Stimulated activated CD4-positive, alpha-beta T cell treated with anti-CD3 and anti-CD28 coated beads, Interleukin-15, amount 100 ng/mL, for 24 hours (primary cell): ENCODE measurements around the gene ZSCAN25.
"Not testable (repeated sequence)": the region's sequence is repeated elsewhere in the genome, so short reads cannot be mapped to it uniquely, and the experiment has no call there.

Experiments
- DNase-seq: peaks from one replicate; pipeline ENCODE4 v3.0.0-alpha.2; 2020

Gene ZSCAN25

DNA sequence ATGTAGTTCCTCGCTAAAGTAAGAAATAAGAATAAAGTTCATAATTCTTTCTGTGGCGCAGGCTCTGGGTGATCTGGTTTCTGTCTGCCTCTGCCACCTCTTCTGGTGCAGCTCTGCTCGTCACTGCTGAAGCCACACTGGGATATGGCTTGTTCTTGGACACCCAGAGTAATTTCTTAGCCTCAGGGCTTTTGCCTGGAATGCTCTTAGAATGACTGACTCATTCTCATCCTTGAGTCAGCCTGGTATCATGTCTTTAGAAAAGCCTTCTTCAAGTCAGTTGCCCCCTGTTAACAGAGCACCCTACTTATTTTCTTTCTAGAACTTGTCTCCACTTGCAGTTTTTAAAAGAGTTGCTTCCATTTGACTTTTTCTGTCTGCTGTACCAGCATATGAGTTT is 2.0 kb downstream of the ZSCAN25 start:
- no peak for DNase-seq

DNA sequence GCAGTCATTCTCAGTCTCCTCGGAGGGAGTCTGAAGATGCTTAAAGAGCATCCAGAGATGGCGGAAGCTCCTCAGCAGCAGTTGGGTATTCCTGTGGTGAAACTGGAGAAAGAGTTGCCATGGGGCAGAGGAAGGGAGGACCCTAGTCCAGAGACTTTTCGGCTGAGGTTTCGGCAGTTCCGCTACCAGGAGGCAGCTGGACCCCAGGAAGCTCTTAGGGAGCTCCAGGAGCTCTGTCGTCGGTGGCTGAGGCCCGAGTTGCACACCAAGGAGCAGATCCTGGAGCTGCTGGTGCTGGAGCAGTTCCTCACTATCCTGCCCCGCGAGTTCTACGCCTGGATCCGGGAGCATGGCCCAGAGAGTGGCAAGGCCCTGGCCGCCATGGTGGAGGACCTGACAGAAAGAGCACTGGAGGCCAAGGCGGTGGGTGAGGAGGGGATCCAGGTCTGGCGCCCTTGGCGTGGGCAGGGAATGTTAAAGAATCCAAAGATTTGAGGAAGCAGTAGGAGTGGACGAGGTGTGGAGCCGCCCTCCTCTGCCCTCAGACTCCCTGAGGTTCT is 2.9 kb downstream of the ZSCAN25 start:
- no peak for DNase-seq

DNA sequence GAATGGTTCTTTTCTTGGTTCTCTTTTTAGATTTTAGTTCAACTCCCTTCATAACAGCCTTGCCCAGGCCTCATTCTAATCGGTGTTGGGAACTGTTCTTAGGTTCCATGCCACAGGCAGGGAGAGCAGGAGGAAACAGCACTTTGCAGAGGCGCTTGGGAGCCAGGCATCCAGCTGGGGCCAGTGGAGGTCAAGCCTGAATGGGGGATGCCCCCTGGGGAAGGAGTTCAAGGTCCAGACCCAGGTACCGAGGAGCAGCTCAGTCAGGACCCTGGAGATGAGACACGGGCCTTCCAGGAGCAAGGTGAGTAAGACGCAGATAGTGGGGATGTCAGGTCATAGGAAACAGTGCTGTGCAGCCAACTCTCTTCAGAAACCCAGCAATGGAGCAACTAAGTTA is 4.5 kb downstream of the ZSCAN25 start:
- DNase-seq: no peak

DNA sequence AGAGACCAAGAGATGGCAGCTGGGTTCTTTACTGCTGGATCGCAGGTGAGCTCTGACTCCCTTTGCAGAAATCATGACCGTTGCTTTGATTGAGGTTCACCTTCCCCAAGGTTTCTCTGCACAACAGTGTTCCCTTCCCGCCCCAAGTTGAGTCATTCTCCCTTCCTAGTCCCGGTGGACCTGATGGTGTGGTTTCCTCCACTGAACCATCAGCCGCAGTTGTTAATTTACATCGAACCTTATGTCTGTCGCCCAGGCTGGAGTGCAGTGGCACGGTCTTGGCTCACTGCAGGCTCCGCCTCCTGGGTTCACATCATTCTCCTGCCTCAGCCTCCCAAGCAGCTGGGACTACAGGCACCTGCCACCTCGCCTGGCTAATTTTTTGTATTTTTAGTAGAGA is 5.8 kb downstream of the ZSCAN25 start:
- DNase-seq: peak; percentile 35

DNA sequence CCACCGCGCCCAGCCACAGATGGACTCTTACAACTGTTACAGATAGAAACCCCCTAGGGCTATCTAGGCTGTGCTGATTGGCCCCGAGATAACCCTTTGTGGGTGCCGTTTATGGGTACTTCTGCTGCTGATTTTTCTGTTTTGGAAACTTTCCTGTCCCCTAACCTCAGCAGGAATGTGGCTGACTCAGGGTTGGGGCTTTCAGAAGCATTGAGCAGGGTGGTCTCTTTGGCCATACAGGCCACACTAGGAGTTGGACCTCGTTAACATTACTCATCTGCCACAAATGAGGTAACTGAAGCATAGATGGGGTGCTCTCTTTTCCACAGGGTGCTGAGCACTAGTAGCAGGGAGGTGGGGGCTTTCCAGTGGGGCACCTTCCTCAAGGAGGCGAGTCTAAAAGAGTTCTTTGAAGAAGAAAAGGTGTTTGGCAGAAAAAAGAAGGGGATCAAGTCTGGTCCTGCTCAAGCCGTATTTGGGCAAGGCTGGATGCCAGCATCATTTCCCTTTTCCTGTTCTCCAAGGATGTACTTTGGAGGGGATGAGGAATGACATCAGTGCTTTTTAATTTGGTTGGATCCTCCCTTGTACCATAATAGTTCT is 6.4 kb downstream of the ZSCAN25 start:
- DNase-seq: peak; percentile 56

DNA sequence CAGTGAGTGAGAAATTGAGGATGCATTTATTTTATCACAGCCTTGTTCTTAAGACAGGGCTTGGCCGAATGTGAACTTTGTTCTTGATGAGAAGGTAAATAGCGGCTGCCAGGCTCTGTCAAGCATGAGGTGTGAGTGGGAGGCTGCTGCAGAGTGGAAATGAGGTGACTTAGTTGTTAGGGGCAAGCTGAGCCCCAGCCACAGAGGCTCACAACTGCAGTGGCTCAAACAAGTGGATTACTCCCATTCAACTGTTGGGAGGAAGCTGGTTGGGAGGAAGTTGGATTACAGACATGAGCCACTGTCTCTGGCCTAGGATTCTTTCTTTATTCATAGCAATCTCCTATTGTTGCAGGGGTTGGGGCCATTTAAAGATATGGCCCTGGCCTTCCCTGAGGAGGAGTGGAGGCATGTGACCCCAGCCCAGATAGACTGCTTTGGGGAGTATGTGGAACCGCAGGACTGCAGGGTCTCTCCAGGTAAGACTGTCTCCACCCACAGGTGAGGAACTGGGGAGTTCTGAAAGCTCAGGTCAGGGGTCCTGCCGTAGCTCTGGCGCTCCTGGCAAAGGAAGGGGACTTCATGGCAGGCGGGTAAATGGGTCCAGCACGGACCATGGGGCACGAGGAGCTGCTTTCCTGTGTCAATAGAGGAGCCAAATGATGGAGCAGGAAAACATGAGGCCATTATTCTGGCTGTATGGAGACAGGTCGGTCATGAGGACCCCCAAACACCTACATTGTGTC is 7.1 kb downstream of the ZSCAN25 start:
- DNase-seq: peak; percentile 55

DNA sequence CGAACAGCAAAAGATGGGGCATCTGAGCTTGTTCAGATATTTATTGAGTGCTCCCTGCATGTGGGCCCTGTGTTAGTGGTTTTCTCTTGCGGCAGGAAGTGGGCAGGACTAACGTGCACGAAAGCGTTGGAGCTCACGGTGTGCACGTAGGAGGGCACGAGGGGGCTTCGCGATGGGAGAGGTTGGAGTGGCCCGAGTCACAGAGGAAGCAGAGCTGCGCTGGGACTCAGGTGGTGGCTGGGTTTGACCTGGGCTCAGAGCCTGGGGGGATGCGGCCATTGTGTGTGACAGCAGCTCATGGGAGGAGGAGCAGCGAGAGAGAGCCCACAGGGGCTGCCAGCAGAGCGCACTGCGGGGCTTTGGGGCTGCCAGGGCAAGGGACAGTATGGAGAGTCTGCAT is 7.7 kb downstream of the ZSCAN25 start:
- DNase-seq: peak; percentile 84

DNA sequence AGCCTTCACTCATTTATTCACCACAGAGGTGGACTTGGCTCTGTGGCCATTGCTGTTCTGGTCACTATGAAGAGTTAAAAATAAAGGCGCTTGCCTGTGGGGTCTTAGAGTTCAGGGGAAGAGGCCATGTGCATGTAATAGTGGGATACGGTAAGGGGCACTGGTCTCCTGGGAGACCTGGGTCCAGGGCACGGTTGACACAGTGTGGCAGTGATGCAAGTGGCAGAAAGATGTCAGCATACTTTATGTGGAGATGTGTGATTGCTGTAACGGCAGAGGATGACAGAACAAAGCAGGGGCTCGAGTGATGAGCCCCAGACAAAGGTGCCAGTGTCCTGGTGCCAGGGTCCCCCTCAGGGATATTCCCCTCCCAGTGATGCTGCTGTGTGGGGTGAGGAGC is 8.6 kb downstream of the ZSCAN25 start:
- DNase-seq: no peak

DNA sequence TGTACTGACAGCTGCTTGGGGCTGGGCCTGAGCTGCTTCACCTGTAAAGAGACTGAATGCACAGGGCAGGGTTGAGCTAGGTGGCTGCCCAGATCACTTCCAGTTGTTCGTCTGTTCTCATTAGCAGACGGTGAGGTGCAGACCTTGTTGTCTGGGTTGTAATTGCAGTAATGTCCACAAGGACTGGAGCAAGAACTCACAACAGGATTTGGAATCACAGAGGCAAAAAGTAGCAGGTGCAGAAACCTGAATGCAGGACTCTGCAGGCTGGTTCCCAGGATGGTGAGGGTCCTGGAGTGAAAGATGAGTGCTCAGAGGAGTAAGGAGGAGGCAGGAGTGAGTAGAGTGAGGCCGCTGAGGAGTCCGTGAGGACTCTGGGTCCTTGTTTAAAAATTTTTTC is 9.2 kb downstream of the ZSCAN25 start:
- DNase-seq: no peak

DNA sequence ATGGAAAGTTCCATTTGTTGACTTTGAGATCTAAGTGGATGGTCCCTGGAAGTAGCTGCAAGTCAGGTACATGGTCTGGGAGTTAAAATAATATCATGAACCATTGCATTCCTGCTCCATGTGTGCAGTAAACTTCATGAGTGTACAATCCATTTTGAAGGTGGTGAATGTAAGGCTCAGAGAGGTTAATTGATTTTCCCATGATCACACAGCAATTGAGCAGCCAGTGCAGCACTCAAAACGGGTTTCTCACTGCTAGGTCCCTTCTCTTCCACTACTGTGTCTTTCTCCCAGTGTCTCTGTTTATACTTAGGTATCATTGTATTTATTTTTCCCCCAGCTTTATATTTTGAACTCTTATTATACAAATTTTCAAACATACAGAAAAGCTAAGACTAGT is 9.9 kb downstream of the ZSCAN25 start:
- DNase-seq: no peak

DNA sequence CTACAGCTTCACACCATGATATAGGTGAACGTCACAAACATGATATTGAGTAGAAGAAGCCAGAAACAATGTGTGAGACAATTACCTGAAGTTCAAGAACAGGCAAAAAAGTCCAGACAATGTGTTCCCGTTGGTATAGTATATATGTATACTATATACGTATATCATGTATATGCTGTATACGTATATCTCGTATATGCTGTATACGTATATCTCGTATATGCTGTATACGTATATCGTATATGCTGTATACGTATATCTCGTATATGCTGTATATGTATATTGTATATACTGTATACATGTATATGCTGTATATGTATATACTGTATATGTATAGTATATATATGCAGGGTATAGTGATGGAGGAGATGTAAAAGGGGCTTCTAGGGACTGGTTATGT is 10.8 kb downstream of the ZSCAN25 start:
- DNase-seq: no peak

DNA sequence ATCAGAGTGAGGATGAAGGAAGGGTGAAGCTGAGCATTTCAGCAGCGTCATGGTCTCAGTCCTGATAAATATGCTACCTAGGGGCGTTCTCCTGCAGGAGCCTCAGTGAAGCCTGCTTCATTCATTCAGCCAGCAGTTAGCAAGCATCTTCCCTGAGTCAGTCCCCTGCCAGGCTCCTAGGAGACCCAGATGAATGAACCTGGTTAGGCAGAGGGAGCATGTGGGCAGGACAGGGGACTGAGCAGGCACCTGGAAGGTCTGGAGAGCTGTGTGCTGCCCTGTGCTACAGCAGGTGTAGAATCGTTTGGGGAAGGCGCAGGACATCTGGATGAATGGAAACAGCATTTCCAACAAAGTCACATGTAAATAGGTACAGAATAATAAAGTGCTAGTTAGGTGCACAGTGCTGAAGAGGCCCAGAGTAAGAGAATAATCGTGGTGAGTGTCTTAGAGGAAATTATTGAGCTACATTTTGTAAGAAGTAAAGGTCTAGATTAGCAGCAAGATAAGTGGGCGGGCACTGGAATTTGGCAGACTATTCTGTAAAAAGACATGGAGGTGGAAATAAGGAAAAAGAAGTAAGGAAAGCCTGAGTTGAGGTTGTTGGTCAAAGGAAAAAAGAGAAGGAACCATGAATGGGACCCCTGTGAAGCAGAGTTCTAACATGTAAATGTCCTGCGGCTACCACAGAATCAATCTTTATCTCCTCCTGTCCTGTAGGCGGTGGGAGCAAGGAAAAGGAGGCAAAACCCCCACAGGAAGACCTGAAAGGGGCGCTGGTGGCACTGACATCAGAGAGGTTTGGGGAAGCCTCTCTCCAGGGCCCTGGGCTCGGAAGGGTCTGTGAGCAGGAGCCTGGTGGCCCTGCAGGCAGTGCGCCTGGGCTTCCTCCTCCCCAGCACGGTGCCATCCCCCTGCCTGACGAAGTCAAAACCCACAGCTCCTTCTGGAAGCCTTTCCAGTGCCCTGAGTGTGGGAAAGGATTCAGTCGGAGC is 12.0 kb downstream of the ZSCAN25 start:
- no peak for DNase-seq

DNA sequence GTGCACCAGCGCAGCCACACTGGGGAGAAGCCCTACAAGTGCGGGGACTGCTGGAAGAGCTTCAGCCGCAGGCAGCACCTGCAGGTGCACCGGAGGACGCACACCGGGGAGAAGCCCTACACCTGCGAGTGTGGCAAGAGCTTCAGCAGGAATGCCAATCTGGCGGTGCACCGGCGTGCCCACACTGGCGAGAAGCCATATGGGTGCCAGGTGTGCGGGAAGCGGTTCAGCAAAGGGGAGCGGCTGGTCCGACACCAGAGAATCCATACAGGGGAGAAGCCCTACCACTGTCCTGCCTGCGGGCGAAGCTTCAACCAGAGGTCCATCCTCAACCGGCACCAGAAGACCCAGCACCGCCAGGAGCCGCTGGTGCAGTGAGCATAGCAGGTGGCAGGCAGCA is 12.9 kb downstream of the ZSCAN25 start:
- DNase-seq: no peak

DNA sequence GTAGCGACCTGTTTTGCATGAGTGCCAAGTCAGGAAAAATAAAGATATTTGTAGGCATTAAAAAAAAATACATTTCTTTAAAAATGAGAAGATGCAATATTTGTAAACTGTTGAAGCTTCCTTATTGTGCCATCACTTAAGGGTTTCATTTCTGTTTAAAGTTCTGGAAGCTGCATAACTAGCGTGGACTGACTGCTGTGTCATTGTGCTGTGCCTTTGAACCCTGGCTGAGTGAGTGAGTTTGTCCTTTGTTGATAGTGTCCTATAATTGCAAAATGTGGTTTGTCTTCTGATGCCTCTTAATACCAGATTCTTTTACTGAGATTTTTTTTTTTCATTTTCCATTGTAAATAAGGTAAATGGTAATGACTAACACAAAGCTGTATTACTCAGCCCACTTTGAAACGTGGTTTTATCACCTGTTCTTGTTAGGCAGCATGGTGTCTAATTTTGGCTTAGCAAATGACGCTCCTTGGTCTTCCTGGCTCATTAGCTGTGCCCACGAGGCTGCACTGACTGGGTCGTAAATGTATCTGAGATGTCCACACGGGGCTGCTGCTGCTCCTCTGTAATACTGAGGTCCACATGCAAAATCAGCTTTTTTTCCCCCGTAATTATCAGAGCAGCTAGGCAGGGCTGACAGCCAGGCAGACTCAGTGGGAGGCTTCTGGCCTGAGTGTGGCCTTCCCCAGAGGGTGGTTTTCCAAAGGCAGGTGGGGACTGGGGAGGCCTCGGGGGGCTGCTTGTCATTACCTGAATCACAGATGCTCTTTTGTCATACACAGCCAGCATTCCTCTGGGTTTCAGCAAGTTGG is 14.8 kb downstream of the ZSCAN25 start:
- peak; percentile 67 for DNase-seq

DNA sequence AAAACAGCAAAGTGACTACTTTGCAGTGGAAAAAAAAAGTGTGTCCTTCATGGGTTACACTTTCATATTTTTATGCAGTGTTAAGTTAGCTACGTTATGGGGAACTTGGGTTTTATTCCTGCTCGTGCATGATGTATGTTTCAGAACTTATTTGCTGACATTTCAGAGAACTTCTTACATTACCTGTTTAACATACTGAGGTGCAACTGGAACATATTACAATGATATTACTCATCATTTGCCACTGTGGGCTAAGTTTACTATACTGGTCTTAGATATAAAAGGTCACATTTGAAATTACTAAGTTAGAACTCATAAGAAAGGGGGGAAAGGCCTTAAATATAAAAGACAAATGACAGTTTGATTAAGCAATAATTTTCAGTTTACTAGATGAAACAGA is 20.7 kb downstream of the ZSCAN25 start:
- DNase-seq: not testable (repeated sequence)

DNA sequence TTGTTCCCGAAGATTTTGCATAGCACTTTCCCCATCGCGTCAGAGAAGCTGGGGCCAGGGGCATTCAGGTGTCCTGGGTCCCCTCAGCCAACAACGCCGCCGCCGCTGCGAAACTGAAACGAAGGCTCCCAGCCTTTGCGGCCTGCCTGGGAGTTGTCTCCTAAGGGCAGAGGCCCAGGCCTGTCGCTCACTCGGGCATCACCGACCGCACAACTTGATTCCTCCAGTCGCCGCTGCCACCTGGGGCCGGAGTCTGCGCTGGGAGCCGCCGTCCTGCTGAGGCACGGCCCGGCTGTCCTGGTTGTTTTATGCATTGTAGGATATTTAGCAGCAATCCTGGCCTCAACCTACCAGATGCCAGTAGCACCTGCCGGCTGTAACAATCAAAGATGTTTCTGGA is 22.0 kb downstream of the ZSCAN25 start:
- no peak for DNase-seq

DNA sequence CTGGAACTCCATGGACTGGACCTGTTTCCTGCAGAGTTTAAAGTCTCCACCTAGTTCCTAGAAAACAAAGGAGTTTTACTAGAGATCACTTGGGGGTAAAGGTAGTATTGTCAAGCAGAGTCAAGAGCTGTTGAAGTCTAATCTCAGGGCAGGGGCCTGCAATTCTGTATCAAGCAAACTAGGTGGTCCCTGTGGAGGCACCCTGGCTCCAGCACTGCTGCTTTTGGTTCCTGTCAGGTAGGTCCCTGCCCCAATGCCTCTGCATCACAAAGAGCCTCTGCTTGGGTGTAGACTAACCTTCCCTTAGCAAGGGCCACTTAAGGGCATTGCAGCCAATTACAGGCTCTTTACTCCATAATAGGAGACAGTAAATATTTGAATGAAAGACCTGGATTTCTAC is 22.5 kb downstream of the ZSCAN25 start:
- DNase-seq: no peak

DNA sequence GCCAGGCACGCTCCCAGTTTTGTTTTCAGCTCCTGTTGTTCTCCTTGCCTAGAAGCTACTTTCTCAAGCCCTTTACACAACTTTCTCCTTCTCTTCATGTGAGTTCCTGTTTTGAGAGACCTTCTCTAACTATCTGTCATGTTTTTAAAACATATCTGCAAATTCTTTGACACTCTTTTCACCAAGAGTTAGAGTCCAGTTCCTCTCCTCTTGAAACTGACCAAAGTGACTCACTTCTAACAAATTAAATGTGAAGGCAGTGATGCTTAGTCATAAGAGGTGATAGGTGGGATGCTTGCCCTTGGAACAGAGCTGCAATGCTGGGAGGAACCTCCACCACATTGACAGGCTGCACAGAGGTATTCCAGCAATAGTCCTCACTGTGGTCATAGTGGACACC is 25.3 kb downstream of the ZSCAN25 start:
- no peak for DNase-seq

DNA sequence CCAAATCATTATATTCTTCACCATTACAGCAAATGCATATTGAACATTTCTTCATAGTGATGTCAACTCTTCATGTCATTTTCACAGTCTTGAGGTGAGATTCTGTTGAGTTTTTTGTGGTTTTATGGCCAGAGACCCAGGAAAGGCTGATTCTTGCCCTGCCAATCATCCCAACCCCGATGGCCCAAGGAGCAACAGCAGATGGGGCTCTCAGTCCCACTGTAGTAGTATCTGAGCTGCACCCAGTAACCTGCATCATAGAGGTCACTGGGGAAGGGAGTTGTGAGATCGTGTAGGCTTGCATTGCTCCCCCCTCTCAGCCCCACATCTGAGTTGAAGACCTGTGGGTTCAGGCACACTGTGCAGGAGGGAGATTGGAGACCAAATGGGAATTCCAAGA is 26.7 kb downstream of the ZSCAN25 start:
- DNase-seq: no peak

DNA sequence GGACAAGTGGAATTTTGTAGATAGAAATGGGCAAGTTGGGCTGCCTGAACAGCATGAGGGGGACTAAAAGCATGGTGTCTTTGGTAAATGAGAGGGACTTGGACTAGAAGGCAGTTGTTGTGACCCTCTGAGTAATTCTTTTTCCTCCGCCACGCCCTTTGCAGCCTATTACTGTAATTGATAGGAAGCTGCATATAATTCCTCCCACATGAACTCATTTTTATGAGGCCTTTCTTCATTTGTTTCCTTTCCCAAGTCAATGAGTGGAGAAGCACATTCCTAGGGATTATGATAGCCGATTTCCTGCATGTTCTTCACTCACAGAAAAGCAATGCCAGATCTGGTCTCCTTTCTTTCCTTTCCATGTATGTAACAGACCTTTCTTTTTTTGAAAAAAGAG is 27.7 kb downstream of the ZSCAN25 start:
- DNase-seq: no peak

DNA sequence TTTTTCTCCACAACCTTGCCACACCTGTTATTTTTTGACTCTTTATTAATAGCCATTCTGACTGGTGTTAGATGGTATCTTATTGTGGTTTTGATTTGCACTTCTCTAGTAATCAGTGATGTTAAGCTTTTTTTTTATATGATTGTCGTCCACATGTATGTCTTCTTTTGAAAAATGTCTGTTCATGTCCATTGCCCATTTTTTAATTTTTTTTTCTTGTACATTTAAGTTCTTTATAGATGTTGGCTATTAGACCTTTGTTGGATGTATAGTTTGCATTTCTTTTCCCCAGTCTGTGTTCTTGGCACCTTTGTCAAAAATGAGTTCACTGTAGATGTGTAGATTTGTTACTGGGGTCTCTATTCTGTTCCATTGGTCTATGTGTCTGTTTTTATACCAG is 28.8 kb downstream of the ZSCAN25 start:
- no peak for DNase-seq

DNA sequence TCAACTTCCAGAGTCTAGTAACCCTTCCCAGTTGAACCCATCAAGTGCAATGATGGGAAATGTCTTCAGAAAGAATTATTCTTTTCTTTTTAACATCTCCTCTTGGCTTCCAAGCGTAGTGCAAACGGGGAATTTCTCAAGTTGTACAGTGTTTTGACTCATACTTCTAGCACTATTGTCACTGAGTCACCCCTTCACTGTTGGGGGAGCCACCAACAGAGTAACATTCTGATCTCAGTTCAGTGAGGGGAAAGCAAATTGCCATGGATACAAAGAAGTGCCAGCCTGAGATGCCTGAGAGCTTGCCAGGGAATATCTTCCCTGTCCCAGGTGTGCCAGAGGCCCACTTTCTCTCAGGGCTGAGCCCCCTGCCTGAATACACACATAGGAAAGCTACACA is 32.1 kb downstream of the ZSCAN25 start:
- no peak for DNase-seq

DNA sequence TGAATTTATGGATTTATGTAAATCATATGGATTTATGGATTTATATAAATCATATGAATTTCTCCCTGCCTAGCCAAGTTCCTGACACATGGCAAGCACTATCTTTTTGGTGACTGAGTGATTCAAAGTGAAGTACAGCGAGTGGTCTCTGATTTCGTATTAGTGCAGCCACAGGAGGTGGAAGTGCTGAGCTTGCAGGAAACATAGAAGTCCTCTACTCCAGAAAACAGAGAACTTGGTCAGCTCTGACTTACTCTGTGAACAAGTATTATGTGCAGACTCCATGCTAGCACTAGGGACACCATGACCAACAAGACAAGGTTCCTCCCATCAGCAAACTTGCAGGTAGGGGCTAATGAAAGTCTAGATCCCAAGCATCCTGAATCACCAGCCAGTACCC is 34.5 kb downstream of the ZSCAN25 start:
- no peak for DNase-seq
